GM10248 (cell line): ENCODE data around the gene DCAF4L1.
A peak's percentile ranks its signal among the peaks of the same experiment; 100 is the strongest.

Experiments
- CTCF ChIA-PET: fragments of 300-600 bp; sonication (Branson Sonifier 250); formaldehyde crosslinking; extraction: SDS; loops from one replicate; lab custom pipeline; 2021; ENCODE audit warnings: antibody characterized with exemption; lab: Yijun Ruan, JAX
- POLR2A ChIA-PET: fragments of 350-650 bp; sonication (Branson Sonifier 250); formaldehyde crosslinking; extraction: SDS; loops from one replicate; lab custom pipeline; 2020; ENCODE audit warnings: antibody characterized with exemption; lab: Yijun Ruan, JAX
- DNase-seq: peaks from one replicate; pipeline ENCODE4 v3.0.0; 2012; ENCODE audit errors: extremely low spot score
- TF ChIP-seq, protein P1 (sequence below): IDR thresholded peaks from 2 replicates; pipeline ENCODE4 v1.5.1; 2012; ENCODE audit warnings: mild to moderate bottlenecking, low read depth; ENCODE audit errors: extremely low read depth, missing control alignments, control extremely low read depth

The DCAF4L1 gene

DNA sequence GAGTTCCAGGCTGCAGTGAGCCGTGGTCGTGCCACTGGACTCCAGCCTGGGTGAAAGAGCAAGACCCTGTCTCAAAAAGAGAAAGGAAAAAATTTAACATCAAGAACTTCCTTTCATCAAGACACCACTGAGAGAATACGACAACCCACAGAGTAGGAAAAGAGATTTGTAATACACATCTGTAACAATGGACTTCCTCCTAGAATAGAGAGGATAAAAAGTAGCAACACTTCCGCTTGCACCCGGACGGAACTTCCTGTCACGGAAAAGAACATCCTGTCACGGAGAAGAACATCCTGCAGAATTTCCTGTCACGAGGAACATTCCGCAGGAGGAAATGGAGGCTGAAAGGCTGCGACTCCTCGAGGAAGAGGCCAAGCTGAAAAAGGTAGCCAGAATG is at the start of gene DCAF4L1:
TSS of gene DCAF4L1 (plus strand) at position 301 of the 400 bp plus-strand sequence. CDS start at position 338, 37 bp downstream.
- POLR2A ChIA-PET: no interaction called here
- CTCF ChIA-PET: interaction anchor here (1.2 kb wide), 1 partner anchor 15 kb away, joined by 4 read pairs; no protein-coding TSS in a partner anchor
- no peak for DNase-seq
- TF ChIP-seq, protein P1, sequence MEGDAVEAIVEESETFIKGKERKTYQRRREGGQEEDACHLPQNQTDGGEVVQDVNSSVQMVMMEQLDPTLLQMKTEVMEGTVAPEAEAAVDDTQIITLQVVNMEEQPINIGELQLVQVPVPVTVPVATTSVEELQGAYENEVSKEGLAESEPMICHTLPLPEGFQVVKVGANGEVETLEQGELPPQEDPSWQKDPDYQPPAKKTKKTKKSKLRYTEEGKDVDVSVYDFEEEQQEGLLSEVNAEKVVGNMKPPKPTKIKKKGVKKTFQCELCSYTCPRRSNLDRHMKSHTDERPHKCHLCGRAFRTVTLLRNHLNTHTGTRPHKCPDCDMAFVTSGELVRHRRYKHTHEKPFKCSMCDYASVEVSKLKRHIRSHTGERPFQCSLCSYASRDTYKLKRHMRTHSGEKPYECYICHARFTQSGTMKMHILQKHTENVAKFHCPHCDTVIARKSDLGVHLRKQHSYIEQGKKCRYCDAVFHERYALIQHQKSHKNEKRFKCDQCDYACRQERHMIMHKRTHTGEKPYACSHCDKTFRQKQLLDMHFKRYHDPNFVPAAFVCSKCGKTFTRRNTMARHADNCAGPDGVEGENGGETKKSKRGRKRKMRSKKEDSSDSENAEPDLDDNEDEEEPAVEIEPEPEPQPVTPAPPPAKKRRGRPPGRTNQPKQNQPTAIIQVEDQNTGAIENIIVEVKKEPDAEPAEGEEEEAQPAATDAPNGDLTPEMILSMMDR: no peak

GRCh38 chr4:41932988-41933387 is 48.6 kb upstream of the DCAF4L1 start:
- POLR2A ChIA-PET: no interaction called here
- TF ChIP-seq, protein P1: no peak
- DNase-seq: no peak
- CTCF ChIA-PET: interaction anchor here (0.9 kb wide), 1 partner anchor 349 kb away, joined by 3 read pairs; no protein-coding TSS in a partner anchor

- ChIA-PET POLR2A (no interaction called here), CTCF (no interaction called here)
- TF ChIP-seq, protein P1: no peak
- no peak for DNase-seq
These were observed 47.5 kb upstream of the DCAF4L1 start for GRCh38 chr4:41933997-41934503.

DNA sequence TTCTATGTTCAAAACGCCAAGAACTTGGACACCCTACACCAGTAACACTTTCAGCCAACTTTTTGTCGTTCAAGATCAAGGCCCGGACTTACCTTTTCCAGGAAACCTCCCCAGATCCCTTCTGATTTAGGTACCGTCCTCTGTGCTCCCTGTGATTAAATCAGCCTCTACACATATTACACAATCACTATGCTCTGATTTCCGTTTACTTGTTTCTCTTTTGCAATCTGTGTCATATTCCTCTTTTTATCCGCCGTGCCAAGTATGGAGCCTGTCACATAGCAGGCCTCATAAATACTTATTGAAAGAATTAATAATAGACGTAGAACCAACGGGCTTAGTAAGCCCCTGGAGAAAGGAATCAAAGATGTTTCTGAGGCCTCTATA is 47.0 kb upstream of the DCAF4L1 start:
- TF ChIP-seq, protein P1: no peak
- DNase-seq: no peak
- ChIA-PET POLR2A (no interaction called here), CTCF (interaction anchor here (0.6 to 1.1 kb wide), 2 partner anchors 16 to 646 kb away, joined by 3 to 4 read pairs; no protein-coding TSS in a partner anchor)

GRCh38 chr4:41934901-41935651 is 46.5 kb upstream of the DCAF4L1 start, which contains the start of gene TMEM33:
Gene TMEM33, plus strand, starts transcription at chr4:41935429. Its CDS starts 56 bp downstream, at chr4:41935485.
- TF ChIP-seq, protein P1: no peak
- POLR2A ChIA-PET: no interaction called here
- CTCF ChIA-PET: interaction anchor here (0.6 to 1.6 kb wide), 3 partner anchors 16 to 645 kb away, joined by 3 to 4 read pairs (median 4); no protein-coding TSS in a partner anchor
- peak; percentile 89 for DNase-seq

GRCh38 chr4:41935652-41936021 is 45.9 kb upstream of the DCAF4L1 start:
- TF ChIP-seq, protein P1: no peak
- ChIA-PET POLR2A (no interaction called here), CTCF (interaction anchor here (1.1 to 1.6 kb wide), 2 partner anchors 15 to 344 kb away, joined by 3 to 4 read pairs; no protein-coding TSS in a partner anchor)
- DNase-seq: peak; percentile 34
